ENCODE results near the gene ADGRF3.
"Not testable (repeated sequence)": the region's sequence is repeated elsewhere in the genome, so short reads cannot be mapped to it uniquely, and the experiment has no call there.

- not testable (repeated sequence) for TF ChIP-seq ELF4 (IDR thresholded peaks at IDR 0.05); BHLHE40 (IDR thresholded peaks at IDR 0.05; ENCODE audit: borderline replicate concordance); FOXK2 (IDR thresholded peaks at IDR 0.05); L3MBTL2 (conservative IDR thresholded peaks at IDR 0.05); CTBP1 (IDR thresholded peaks at IDR 0.05; ENCODE audit: borderline replicate concordance); TARDBP (IDR thresholded peaks at IDR 0.05); SP1 (IDR thresholded peaks at IDR 0.05); FOXA1 (IDR thresholded peaks at IDR 0.05); ARNT (IDR thresholded peaks at IDR 0.05); SUZ12 (IDR thresholded peaks at IDR 0.05)
Measured at GRCh38 chr2:26305094-26305493, 41.5 kb downstream of the ADGRF3 start.
